Bronchus fibroblast of lung (primary cell): ENCODE data around the gene ERICH3. TPM values are rescaled to one million over a fixed set of nuclear protein-coding genes. Genes with fewer than 3 reads are reported as not detected.

Source experiments
- total RNA-seq: library from RNA; depleted of rRNA; stranded (reverse); fragments of >200 nt; gene quantifications from 2 replicates; pipeline ENCODE4 v1.2.3, GENCODE V29; 2015

ERICH3 gene, protein sequence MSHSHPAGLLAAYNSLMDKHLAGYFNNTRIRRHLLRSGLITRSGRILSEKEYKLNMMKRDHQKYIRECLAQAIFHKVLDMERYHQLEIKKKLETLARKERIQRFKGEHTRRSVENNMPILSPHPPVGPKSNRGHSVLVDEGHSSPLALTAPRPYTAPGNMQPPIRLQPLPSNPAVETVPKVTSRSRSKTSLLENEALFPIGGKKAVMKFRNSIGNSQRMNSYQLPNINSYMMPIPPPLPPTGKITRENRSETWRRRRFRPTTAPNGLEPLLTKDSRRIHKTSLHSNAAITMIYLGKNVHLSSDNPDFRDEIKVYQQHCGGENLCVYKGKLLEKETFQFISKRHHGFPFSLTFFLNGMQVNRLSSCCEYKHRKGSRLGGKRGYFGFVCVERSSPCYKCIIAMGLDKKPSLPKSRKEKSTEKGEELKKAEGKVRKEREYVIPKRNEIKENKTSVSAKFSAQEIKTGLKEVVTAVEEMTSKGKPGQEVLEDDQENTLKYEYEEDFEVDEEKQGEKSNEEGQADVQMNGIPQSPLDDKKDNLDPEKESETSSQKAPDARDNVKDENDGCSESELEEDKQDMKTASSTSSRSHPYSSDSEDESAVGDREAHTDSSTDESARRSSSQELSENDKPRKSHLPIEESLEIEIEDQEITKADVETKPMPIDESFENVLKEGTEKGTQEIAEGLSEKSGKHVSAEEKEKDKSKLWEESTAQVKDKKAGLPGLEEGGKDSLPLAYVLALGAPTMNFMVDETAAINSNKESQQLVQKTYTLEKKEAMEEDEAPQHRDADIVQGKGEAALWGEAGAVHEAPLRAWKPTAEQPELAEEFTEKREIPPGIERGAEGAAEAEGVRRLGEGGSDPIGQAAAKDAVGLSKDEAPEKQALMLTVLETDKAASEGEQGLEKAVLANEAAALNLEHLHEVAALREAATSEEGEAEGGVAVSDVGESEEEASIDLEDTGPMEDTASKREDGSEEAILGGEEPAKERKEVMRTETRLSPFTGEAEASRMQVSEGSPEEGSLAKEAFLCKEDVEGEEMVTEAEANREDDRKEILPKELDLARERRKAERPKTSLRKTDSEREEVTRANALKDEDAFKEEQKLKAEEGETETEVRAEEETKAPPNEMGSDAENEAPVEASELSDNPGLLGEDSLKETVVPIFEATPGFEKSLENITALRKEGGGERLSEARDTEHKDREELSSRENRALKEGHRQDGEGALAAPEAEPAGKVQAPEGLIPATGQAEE (N-terminal part only)
- total RNA-seq, result not detected in 2 replicates

DNA sequence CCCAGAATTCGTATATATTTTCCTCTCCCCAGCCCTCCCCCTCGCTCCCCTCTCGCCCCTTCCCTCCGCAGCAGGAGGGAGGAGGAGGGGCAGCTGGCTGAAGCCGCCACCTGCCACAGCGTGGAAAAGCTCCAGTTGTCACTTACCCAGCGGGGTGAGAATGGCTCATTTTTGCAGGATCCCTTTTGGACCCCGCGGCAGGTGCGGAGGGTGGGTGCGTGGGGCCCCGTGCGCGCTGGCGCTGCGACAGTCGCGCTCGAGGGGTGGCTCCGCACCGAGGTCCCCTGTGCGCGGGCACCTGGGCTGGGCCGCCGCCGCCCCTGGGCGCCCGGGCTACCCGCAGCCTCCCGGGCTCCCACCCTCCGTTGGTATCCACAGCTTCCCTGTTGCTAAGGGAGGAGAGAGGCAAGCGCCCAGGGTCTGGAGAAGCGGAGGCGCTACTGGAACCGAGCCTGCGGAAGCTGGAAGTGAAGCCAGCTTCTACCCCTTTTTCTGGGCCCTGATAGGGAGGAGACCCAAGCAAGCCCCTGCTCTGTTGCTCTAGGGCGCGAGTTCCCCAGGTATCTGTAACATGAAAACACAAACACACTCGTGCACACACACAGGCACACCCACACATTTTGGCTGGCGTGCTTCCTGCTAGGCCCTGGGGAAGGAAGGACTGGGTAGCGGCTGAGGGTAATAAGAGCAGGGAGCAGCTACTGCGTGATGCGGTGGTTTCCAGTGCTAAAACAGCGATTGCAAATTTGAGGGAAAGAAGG lies at the start of gene ERICH3:
ERICH3 (minus strand) TSS at position 442 of the 761 bp plus-strand sequence; CDS start at position 169, 273 bp downstream.

Other genes starting within 250 kb of the ERICH3 start
- not detected in 2 replicates for gene LRRC53, start 161.2 kb downstream of the ERICH3 start, total RNA-seq
- gene CRYZ, start 59.3 kb upstream of the ERICH3 start, total RNA-seq, result 15.0 and 16.6 TPM in 2 replicates
- gene TYW3, start 59.4 kb upstream of the ERICH3 start, total RNA-seq, result 7.4 and 7.7 TPM in 2 replicates